Neural progenitor cell (in vitro differentiated cells): ENCODE data around the gene USP46.

ENCODE experiments used
- CTCF ChIP-seq: fragments of 200-600 bp; sonication (generic); IDR thresholded peaks from 2 replicates; pipeline ENCODE4 v1.5.1; 2017; ENCODE audit warnings: antibody characterized with exemption, mild to moderate bottlenecking
- EZH2 ChIP-seq: fragments of 200-600 bp; sonication (generic); IDR thresholded peaks from 2 replicates; pipeline ENCODE4 v1.6.1; 2017; ENCODE audit warnings: antibody characterized with exemption, mild to moderate bottlenecking, moderate library complexity

GRCh38 chr4:52643190-52643589 is 15.9 kb downstream of the USP46 start:
- no peak for TF ChIP-seq CTCF
- no peak for TF ChIP-seq EZH2
